ENCODE data around the gene MAT2A. TPM values are rescaled to one million over a fixed set of nuclear protein-coding genes. Genes with fewer than 3 reads are reported as not detected.

MAT2A gene
- total and polyA plus RNA-seq, 2 donors (not counting 1 experiment from before 2014, with no cell fraction given): 133 to 177 TPM

GRCh38 chr2:85522090-85522647 lies 16.8 kb upstream of the MAT2A start:
- H3K27ac ChIP-seq (ENCODE audit: low read length in 2 of 2): no peak overlapping the region
- no peak overlapping the region for H3K4me3 ChIP-seq (ENCODE audit: control extremely low read depth in 1 of 5, extremely low read depth in 1 of 5, insufficient read depth in 1 of 5, low read depth in 2 of 5, low read length in 4 of 5)
- Mint-ChIP-seq H3K9me3 (ENCODE audit: insufficient read depth) (no peaks in the 10 kb centered on the region), H3K4me1 (peaks cover 1% of the 10 kb centered on the region), H3K27me3 (peaks cover 5% of the 10 kb centered on the region), H3K27ac (no peak overlapping the region), H3K4me3 (no peak overlapping the region)
- WGBS (ENCODE audit: insufficient coverage): 98% methylated on average over 4 of the region's 6 CpGs
- H3K9me3 ChIP-seq (ENCODE audit: control extremely low read depth in 1 of 3, control insufficient read depth in 2 of 3, insufficient read depth in 1 of 3, low read length in 2 of 3): no peaks in the 10 kb centered on the region
- POLR2A ChIA-PET: no interaction called here
- CTCF ChIA-PET: interaction anchor here (0.7 kb wide), 1 partner anchor 115 kb away, joined by 3 read pairs; no protein-coding TSS in a partner anchor
- no peak for DNase-seq
- TF ChIP-seq, protein P1, sequence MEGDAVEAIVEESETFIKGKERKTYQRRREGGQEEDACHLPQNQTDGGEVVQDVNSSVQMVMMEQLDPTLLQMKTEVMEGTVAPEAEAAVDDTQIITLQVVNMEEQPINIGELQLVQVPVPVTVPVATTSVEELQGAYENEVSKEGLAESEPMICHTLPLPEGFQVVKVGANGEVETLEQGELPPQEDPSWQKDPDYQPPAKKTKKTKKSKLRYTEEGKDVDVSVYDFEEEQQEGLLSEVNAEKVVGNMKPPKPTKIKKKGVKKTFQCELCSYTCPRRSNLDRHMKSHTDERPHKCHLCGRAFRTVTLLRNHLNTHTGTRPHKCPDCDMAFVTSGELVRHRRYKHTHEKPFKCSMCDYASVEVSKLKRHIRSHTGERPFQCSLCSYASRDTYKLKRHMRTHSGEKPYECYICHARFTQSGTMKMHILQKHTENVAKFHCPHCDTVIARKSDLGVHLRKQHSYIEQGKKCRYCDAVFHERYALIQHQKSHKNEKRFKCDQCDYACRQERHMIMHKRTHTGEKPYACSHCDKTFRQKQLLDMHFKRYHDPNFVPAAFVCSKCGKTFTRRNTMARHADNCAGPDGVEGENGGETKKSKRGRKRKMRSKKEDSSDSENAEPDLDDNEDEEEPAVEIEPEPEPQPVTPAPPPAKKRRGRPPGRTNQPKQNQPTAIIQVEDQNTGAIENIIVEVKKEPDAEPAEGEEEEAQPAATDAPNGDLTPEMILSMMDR (IDR thresholded peaks at IDR 0.05): no peak
- no peak for TF ChIP-seq EZH2 (IDR thresholded peaks at IDR 0.05; ENCODE audit: borderline replicate concordance, insufficient read depth, low read depth, low read length, poor library complexity, severe bottlenecking)
- no peak overlapping the region for H3K4me2 ChIP-seq (replicated peaks; ENCODE audit: low read depth, low read length, poor library complexity, severe bottlenecking)
- H3K4me1 ChIP-seq (ENCODE audit: control insufficient read depth in 2 of 2, insufficient read depth in 2 of 2, low read length in 2 of 2): peaks cover 3 to 7% of the 10 kb centered on the region in 2 donors
- no peaks in the 10 kb centered on the region for H3K79me2 ChIP-seq (ENCODE audit: control insufficient read depth, insufficient read depth, low read length)
- no peak overlapping the region for H2AFZ ChIP-seq (ENCODE audit: insufficient read depth, low read depth, low read length, poor library complexity, severe bottlenecking)
- no peaks in the 10 kb centered on the region for H3K36me3 ChIP-seq (replicated peaks in 1 of 2; ENCODE audit: control extremely low read depth in 1 of 2, control insufficient read depth in 1 of 2, extremely low read depth in 1 of 2, insufficient read depth in 2 of 2, low read length in 1 of 2)
- intact Hi-C loops (cut with micrococcal nuclease): no loop called here
- no peaks in the 10 kb centered on the region for H4K20me1 ChIP-seq (ENCODE audit: control insufficient read depth, insufficient read depth, low read length, poor library complexity, severe bottlenecking)
- no peak overlapping the region for H3K9ac ChIP-seq (ENCODE audit: low read length)
- no peaks in the 10 kb centered on the region for H3K27me3 ChIP-seq (replicated peaks in 1 of 4; ENCODE audit: control extremely low read depth in 1 of 4, control insufficient read depth in 3 of 4, insufficient read depth in 4 of 4, low read length in 3 of 4)
- no peak for ATAC-seq (ENCODE audit: low read depth)

GRCh38 chr2:85523062-85523902 lies 15.7 kb upstream of the MAT2A start:
- H3K27me3 Mint-ChIP-seq: peaks cover 12% of the 10 kb centered on the region
- no peak overlapping the region for H3K27ac Mint-ChIP-seq
- no peak for ATAC-seq (ENCODE audit: low read depth)
- H3K9me3 Mint-ChIP-seq (ENCODE audit: insufficient read depth): no peaks in the 10 kb centered on the region
- Histone ChIP-seq H4K20me1 (ENCODE audit: control insufficient read depth, insufficient read depth, low read length, poor library complexity, severe bottlenecking) (no peaks in the 10 kb centered on the region), H3K9me3 (ENCODE audit: control extremely low read depth in 1 of 3, control insufficient read depth in 2 of 3, insufficient read depth in 1 of 3, low read length in 2 of 3) (no peaks in the 10 kb centered on the region), H3K4me2 (replicated peaks; ENCODE audit: low read depth, low read length, poor library complexity, severe bottlenecking) (no peak overlapping the region), H3K27ac (ENCODE audit: low read length in 2 of 2) (no peak overlapping the region), H3K27me3 (replicated peaks in 1 of 4; ENCODE audit: control extremely low read depth in 1 of 4, control insufficient read depth in 3 of 4, insufficient read depth in 4 of 4, low read length in 3 of 4) (peaks cover 0 to 2% (median 0%) of the 10 kb centered on the region in 4 experiments), H3K79me2 (ENCODE audit: control insufficient read depth, insufficient read depth, low read length) (no peaks in the 10 kb centered on the region), H3K4me1 (ENCODE audit: control insufficient read depth in 2 of 2, insufficient read depth in 2 of 2, low read length in 2 of 2) (peaks cover 3 to 7% of the 10 kb centered on the region in 2 donors), H3K9ac (ENCODE audit: low read length) (no peak overlapping the region), H3K4me3 (ENCODE audit: control extremely low read depth in 1 of 5, extremely low read depth in 1 of 5, insufficient read depth in 1 of 5, low read depth in 2 of 5, low read length in 4 of 5) (no peak overlapping the region), H3K36me3 (replicated peaks in 1 of 2; ENCODE audit: control extremely low read depth in 1 of 2, control insufficient read depth in 1 of 2, extremely low read depth in 1 of 2, insufficient read depth in 2 of 2, low read length in 1 of 2) (no peaks in the 10 kb centered on the region), H2AFZ (ENCODE audit: insufficient read depth, low read depth, low read length, poor library complexity, severe bottlenecking) (no peak overlapping the region)
- intact Hi-C loops (cut with micrococcal nuclease): no loop called here
- peaks cover 1% of the 10 kb centered on the region for H3K4me1 Mint-ChIP-seq
- H3K4me3 Mint-ChIP-seq: no peak overlapping the region
- ChIA-PET CTCF (no interaction called here), POLR2A (no interaction called here)
- TF ChIP-seq EZH2 (IDR thresholded peaks at IDR 0.05; ENCODE audit: borderline replicate concordance, insufficient read depth, low read depth, low read length, poor library complexity, severe bottlenecking): no peak
- TF ChIP-seq, protein P1 (IDR thresholded peaks at IDR 0.05): no peak
- 83% methylated on average over 3 of the region's 8 CpGs for WGBS (ENCODE audit: insufficient coverage)
- DNase-seq: no peak

Data from B cell (primary cell).